Measurements from ENCODE around the gene GAA.
"Not testable (repeated sequence)": the region's sequence is repeated elsewhere in the genome, so short reads cannot be mapped to it uniquely, and the experiment has no call there.

Gene GAA

GRCh38 chr17:80083136-80083661, 18.2 kb upstream of the GAA start:
- DNase-seq (ENCODE audit: low spot score) = no peak

GRCh38 chr17:80084773-80085172, 16.6 kb upstream of the GAA start:
- DNase-seq (ENCODE audit: low spot score) = no peak

GRCh38 chr17:80086081-80086480, 15.3 kb upstream of the GAA start:
- no peak for DNase-seq (ENCODE audit: low spot score)

GRCh38 chr17:80086616-80087015, 14.8 kb upstream of the GAA start:
- DNase-seq (ENCODE audit: low spot score) = no peak

GRCh38 chr17:80087346-80088265, 13.8 kb upstream of the GAA start:
- no peak for DNase-seq (ENCODE audit: low spot score)

- DNase-seq (ENCODE audit: low spot score) = no peak
Observed at GRCh38 chr17:80089762-80090161, 11.6 kb upstream of the GAA start.

- DNase-seq (ENCODE audit: low spot score) = not testable (repeated sequence)
Observed at GRCh38 chr17:80090164-80090563, 11.2 kb upstream of the GAA start.

- DNase-seq (ENCODE audit: low spot score) = no peak
Observed at GRCh38 chr17:80091376-80091775, 10.0 kb upstream of the GAA start.

GRCh38 chr17:80092959-80093358, 8.4 kb upstream of the GAA start:
- DNase-seq (ENCODE audit: low spot score) = no peak

GRCh38 chr17:80095038-80095843, 6.1 kb upstream of the GAA start:
- DNase-seq (ENCODE audit: low spot score) = no peak

- DNase-seq (ENCODE audit: low spot score) = no peak
Observed at GRCh38 chr17:80095844-80096475, 5.4 kb upstream of the GAA start.

GRCh38 chr17:80096561-80097021, 4.8 kb upstream of the GAA start:
- no peak for DNase-seq (ENCODE audit: low spot score)

GRCh38 chr17:80097127-80097621, 4.2 kb upstream of the GAA start:
- no peak for DNase-seq (ENCODE audit: low spot score)

GRCh38 chr17:80097844-80098691, 3.3 kb upstream of the GAA start:
- DNase-seq (ENCODE audit: low spot score) = no peak

GRCh38 chr17:80099291-80100034, 1.9 kb upstream of the GAA start:
- DNase-seq (ENCODE audit: low spot score) = no peak

- DNase-seq (ENCODE audit: low spot score) = no peak
Observed at GRCh38 chr17:80100035-80100323, 1.4 kb upstream of the GAA start.

- DNase-seq (ENCODE audit: low spot score) = peak; percentile 51
Observed at GRCh38 chr17:80101946-80102663, 724 bp downstream of the GAA start.

GRCh38 chr17:80102664-80103448, 1.5 kb downstream of the GAA start:
- DNase-seq (ENCODE audit: low spot score) = no peak

GRCh38 chr17:80103449-80104085, 2.2 kb downstream of the GAA start:
- no peak for DNase-seq (ENCODE audit: low spot score)

Measured in HuH-7.5 (cell line).